Coronary artery (tissue), 2 donors: ENCODE results near the gene APPL2.

Experiments used
- DNase-seq: peaks from one replicate; pipeline ENCODE4 v3.0.0-alpha.2; 2017; ENCODE audit warnings: low spot score
- H3K27ac ChIP-seq, 2 donors: fragments of 200-600 bp; sonication (generic); one replicate each; pipeline ENCODE4 v1.5.1; 2016 to 2019
- H3K4me3 ChIP-seq: fragments of 200-600 bp; sonication (generic); 2 replicates; pipeline ENCODE4 v1.5.1; 2016; ENCODE audit warnings: mild to moderate bottlenecking, moderate library complexity
- TF ChIP-seq, protein P1 (sequence below): fragments of 200-600 bp; sonication (generic); IDR thresholded peaks from one replicate; pipeline ENCODE4 v1.5.1; 2019; ENCODE audit warnings: antibody characterized with exemption

APPL2 gene

GRCh38 chr12:105138248-105138647 lies 97.7 kb downstream of the APPL2 start:
- Histone ChIP-seq H3K27ac (no peak overlapping the region), H3K4me3 (no peak overlapping the region)
- TF ChIP-seq, protein P1, sequence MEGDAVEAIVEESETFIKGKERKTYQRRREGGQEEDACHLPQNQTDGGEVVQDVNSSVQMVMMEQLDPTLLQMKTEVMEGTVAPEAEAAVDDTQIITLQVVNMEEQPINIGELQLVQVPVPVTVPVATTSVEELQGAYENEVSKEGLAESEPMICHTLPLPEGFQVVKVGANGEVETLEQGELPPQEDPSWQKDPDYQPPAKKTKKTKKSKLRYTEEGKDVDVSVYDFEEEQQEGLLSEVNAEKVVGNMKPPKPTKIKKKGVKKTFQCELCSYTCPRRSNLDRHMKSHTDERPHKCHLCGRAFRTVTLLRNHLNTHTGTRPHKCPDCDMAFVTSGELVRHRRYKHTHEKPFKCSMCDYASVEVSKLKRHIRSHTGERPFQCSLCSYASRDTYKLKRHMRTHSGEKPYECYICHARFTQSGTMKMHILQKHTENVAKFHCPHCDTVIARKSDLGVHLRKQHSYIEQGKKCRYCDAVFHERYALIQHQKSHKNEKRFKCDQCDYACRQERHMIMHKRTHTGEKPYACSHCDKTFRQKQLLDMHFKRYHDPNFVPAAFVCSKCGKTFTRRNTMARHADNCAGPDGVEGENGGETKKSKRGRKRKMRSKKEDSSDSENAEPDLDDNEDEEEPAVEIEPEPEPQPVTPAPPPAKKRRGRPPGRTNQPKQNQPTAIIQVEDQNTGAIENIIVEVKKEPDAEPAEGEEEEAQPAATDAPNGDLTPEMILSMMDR, result no peak
- no peak for DNase-seq
